HepG2 (cell line): ENCODE data around the gene TSGA10. TPM values are rescaled to one million over a fixed set of nuclear protein-coding genes. Genes with fewer than 3 reads are reported as not detected.

Source experiments
- CEBPZ ChIP-seq: IDR thresholded peaks from 2 replicates; pipeline ENCODE4 v1.6.1; 2012; ENCODE audit warnings: low read length, improper control_type of control experiment
- E2F1 ChIP-seq: sonication (generic); formaldehyde crosslinking; IDR thresholded peaks from 2 replicates; pipeline ENCODE4 v1.5.0; 2020; ENCODE audit warnings: missing genetic modification reagents
- NCOA5 ChIP-seq: sonication (generic); formaldehyde crosslinking; IDR thresholded peaks from 2 replicates; pipeline ENCODE4 v1.4.0; 2020; ENCODE audit warnings: missing genetic modification reagents
- SYNCRIP ChIP-seq: fragments of 200-400 bp; formaldehyde crosslinking; IDR thresholded peaks from 2 replicates; pipeline ENCODE4 v1.6.1; 2018; ENCODE audit warnings: mild to moderate bottlenecking, low read depth, low read length; ENCODE audit not compliant: insufficient read depth
- THYN1 ChIP-seq: sonication (generic); formaldehyde crosslinking; IDR thresholded peaks from 2 replicates; pipeline ENCODE4 v1.8.1; 2023; ENCODE audit warnings: low read depth, mild to moderate bottlenecking, moderate library complexity, missing genetic modification reagents, borderline replicate concordance
- TP53 ChIP-seq: sonication (generic); formaldehyde crosslinking; conservative IDR thresholded peaks from 2 replicates; pipeline ENCODE4 v1.4.0; 2020; ENCODE audit warnings: missing genetic modification reagents
- ZBTB10 ChIP-seq: sonication (generic); formaldehyde crosslinking; IDR thresholded peaks from 2 replicates; pipeline ENCODE4 v1.4.0; 2020; ENCODE audit warnings: missing genetic modification reagents, borderline replicate concordance
- ZNF142 ChIP-seq: sonication (generic); formaldehyde crosslinking; IDR thresholded peaks from 2 replicates; pipeline ENCODE4 v1.4.0; 2020; ENCODE audit warnings: missing genetic modification reagents
- ZNF512 ChIP-seq: sonication (generic); formaldehyde crosslinking; IDR thresholded peaks from 2 replicates; pipeline ENCODE4 v1.4.0; 2020; ENCODE audit warnings: mild to moderate bottlenecking, missing genetic modification reagents
- ZNF691 ChIP-seq: sonication (generic); formaldehyde crosslinking; IDR thresholded peaks from 2 replicates; pipeline ENCODE4 v1.4.0; 2020; ENCODE audit warnings: missing genetic modification reagents, low read depth, mild to moderate bottlenecking, borderline replicate concordance
- polyA plus RNA-seq, 8 experiments: library from polyadenylated mRNA; depleted of rRNA in 3 of 8; stranded (reverse) in 7 of 8; unstranded in 1 of 8; fragments of >200 nt; fragmentation: Illumina TruSeq in 4 of 8; extraction: Trizol in 4 of 8; gene quantifications; 2 replicates each; pipeline versions ENCODE4 v1.2.1 to v1.2.3, GENCODE V29; 2011 to 2016; ENCODE audit warnings: low read depth in 4 of 8, missing spikeins in 1 of 8, mixed read lengths in 1 of 8; ENCODE audit not compliant: insufficient read depth in 1 of 8
- total RNA-seq, 5 experiments: library from RNA; depleted of rRNA; stranded (reverse); fragments of >200 nt; fragmentation: Illumina TruSeq; extraction: Trizol; gene quantifications; 2 replicates each; pipeline ENCODE4 v1.2.3, GENCODE V29; 2016; ENCODE audit warnings: low read depth in 1 of 5

TSGA10 gene
- total and polyA plus RNA-seq, 2 of the 13 experiments (the other 11 are each of a cell fraction or from before 2014, with no cell fraction given): 4.7 to 13.1 TPM

- TF ChIP-seq ZNF512 (CRISPR knock-in tag) (peak; percentile 82; the same call in 1 of the 2 replicates), ZNF691 (peak; percentile 65; the same call in 1 of the 2 replicates), NCOA5 (no peak; the same call in 1 of the 2 replicates), THYN1 (CRISPR knock-in tag) (no peak; the same call in 1 of the 2 replicates), TP53 (CRISPR knock-in tag) (peak; percentile 83), CEBPZ (no peak), ZBTB10 (CRISPR knock-in tag) (peak; percentile 62; the same call in 1 of the 2 replicates), E2F1 (CRISPR knock-in tag) (peak; percentile 76), ZNF142 (peak; percentile 88), SYNCRIP (no peak)
These were observed 26.2 kb upstream of the TSGA10 start, which contains the start of the genes MITD1 and MRPL30 (continued) for GRCh38 chr2:99180755-99181623.
